ENCODE data around the gene LLGL2. TPM values are rescaled to one million over a fixed set of nuclear protein-coding genes. Genes with fewer than 3 reads are reported as not detected.
"Not testable (repeated sequence)": the region's sequence is repeated elsewhere in the genome, so short reads cannot be mapped to it uniquely, and the experiment has no call there.

LLGL2 gene
- total RNA-seq, 2 donors from 2014 or later = 4.1 to 8.5 TPM

DNA sequence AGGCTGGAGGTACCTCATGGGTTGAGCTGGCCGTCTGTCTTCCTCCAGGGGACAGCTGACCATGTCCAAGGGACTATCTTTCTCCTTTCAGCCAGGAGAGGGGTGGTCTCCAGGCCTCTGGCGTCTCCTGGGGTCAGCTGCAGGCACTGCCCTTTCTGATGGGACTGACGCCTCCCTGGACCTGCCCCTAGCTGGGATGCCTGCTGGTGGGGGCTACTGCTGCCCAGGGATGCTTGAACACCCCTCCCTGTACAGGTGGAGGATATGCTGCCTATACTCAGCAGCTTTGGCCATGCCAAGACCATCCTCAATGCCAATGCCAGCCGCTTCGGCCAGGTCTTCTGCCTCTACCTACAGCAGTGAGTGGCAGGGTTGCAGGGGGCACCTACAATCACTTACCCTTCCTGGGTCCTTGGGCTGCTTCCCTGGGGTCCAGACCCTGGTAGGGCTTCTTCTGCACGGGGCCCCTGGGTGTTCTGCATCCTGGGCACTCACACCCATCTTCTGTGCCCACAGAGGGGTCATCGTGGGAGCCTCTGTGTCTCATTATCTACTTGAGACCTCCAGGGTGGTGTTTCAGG is 66.3 kb downstream of the LLGL2 start:
- H3K27ac ChIP-seq = no peak overlapping the region
- H3K4me3 ChIP-seq = no peak overlapping the region
- DNase-seq (ENCODE audit: low spot score) = no peak
- TF ChIP-seq, protein P1, sequence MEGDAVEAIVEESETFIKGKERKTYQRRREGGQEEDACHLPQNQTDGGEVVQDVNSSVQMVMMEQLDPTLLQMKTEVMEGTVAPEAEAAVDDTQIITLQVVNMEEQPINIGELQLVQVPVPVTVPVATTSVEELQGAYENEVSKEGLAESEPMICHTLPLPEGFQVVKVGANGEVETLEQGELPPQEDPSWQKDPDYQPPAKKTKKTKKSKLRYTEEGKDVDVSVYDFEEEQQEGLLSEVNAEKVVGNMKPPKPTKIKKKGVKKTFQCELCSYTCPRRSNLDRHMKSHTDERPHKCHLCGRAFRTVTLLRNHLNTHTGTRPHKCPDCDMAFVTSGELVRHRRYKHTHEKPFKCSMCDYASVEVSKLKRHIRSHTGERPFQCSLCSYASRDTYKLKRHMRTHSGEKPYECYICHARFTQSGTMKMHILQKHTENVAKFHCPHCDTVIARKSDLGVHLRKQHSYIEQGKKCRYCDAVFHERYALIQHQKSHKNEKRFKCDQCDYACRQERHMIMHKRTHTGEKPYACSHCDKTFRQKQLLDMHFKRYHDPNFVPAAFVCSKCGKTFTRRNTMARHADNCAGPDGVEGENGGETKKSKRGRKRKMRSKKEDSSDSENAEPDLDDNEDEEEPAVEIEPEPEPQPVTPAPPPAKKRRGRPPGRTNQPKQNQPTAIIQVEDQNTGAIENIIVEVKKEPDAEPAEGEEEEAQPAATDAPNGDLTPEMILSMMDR (IDR thresholded peaks at IDR 0.05) = no peak
- H3K36me3 ChIP-seq = no peaks in the 10 kb centered on the region
- no peaks in the 10 kb centered on the region for H3K9me3 ChIP-seq
- H3K27me3 ChIP-seq = no peaks in the 10 kb centered on the region
- peaks cover 0 to 24% of the 10 kb centered on the region in 2 donors for H3K4me1 ChIP-seq

DNA sequence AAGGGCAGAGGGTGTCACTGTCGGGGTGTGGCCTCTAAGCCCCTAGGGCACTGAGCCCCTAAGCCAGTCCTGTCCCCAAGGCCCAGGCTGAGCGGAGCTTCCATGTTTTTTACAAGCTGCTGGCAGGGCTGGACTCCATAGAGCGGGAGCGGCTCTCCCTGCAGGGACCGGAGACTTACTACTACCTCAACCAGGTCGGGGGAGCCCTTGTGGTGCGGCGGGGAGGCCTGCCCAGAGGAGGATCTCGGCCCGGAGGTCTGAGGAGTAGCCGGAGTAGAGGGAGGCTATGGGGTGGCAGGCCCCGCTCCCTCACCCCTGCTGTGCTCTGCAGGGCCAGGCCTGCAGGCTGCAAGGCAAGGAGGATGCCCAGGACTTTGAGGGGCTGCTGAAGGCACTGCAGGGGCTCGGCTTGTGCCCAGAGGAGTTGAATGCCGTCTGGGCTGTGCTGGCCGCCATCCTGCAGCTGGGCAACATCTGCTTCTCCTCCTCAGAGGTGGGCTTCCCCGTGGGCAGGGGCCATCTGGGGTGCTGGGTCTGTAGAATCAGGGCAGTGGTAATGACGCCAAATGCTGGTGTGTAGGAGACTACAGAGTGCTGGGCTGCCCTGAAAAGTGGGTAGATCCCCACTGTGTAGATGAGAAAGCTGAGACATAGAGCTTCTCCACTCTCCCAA is 67.0 kb downstream of the LLGL2 start:
- TF ChIP-seq, protein P1 (IDR thresholded peaks at IDR 0.05) = no peak
- no peak for DNase-seq (ENCODE audit: low spot score)
- peaks cover 0 to 18% of the 10 kb centered on the region in 2 donors for H3K4me1 ChIP-seq
- no peaks in the 10 kb centered on the region for H3K9me3 ChIP-seq
- no peaks in the 10 kb centered on the region for H3K27me3 ChIP-seq
- H3K27ac ChIP-seq = no peak overlapping the region
- no peaks in the 10 kb centered on the region for H3K36me3 ChIP-seq
- no peak overlapping the region for H3K4me3 ChIP-seq

DNA sequence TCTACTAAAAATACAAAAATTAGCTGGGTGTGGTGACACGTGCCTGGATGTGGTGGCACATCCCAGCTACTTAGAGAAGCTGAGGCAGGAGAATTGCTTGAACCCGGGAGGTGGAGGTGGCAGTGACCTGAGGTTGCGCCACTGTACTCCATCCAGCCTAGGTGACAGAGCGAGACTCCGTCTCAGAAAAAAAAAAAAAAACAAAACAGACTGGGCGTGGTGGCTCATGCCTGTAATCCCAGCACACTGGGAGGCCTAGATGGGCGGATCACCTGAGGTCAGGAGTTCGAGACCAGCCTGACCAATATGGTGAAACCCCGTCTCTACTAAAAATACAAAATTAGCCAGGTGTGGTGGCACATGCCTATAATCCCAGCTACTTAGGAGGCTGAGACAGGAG is 67.9 kb downstream of the LLGL2 start:
- H3K9me3 ChIP-seq; H3K36me3 ChIP-seq; DNase-seq (ENCODE audit: low spot score); H3K27ac ChIP-seq; H3K4me3 ChIP-seq; H3K27me3 ChIP-seq: not testable (repeated sequence)
- peaks cover 0 to 14% of the 10 kb centered on the region in 2 donors for H3K4me1 ChIP-seq

DNA sequence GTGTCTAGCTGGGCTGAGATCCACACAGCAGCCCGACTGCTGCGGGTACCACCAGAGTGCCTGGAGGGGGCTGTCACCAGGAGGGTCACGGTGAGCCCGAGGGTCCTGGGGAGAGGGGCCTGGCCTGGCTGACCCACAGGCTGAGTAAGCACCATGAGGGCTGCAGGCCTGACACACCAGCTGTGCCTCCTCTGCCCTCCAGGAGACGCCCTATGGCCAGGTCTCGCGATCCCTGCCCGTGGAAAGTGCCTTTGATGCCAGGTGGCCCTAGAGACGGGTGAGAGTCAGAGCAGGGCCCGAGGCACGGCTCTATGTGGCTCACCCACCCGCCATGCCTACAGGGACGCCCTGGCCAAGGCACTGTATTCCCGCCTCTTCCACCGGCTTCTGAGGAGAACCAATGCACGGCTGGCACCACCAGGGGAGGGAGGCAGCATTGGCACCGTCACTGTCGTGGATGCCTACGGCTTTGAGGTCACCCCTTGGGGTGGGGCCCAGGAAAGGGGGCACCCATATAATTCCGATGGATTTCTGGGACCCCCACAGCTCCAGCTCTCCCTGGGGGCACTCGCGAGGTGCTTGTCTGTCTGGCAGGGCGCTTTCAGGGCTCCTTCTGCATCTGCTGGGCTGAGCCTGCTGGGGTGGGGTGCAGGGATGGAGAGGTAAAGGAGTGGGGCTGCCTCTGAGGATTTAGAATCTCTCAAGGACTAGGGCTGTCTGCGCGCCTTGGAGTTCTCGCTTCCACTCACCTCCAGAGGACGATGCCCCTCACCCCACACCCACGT is 69.2 kb downstream of the LLGL2 start:
- Histone ChIP-seq H3K9me3 (no peaks in the 10 kb centered on the region), H3K4me1 (peaks cover 0 to 9% of the 10 kb centered on the region in 2 donors), H3K27me3 (no peaks in the 10 kb centered on the region), H3K27ac (no peak overlapping the region), H3K36me3 (no peaks in the 10 kb centered on the region), H3K4me3 (no peak overlapping the region)
- no peak for DNase-seq (ENCODE audit: low spot score)
- TF ChIP-seq, protein P1 (IDR thresholded peaks at IDR 0.05) = no peak

DNA sequence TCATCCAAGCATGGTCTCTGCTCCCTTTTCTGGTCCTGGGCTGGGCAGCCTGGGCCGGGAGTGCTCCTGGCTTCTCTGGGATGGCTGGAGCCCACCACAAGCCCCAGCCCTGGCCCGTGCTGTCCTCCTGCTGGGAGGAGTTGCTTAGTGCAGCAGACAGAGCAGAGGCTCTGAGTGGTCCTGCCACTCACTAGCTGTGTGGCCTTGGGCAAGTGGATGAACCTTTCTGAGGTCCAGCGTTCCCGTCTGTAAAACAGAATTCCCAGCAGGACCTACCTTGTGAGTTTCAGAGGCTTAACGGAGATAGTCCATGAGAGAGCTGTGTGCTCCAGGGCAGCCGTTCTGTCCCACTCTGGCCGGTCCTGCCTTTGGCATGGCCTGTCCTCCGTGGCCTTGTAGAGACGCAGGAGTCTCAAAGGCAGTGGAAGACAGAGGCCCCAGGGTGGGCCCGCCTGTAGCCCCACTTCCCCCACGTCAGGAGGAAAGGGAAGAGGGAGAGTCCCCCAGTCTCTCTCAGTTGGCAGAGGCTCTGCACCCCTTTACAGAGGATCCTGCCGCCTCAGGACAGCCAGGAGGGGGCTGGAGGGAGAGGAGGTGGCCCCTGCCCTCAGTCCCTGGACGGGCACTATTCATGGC is 69.9 kb downstream of the LLGL2 start:
- H3K4me1 ChIP-seq = peaks cover 0 to 2% of the 10 kb centered on the region in 2 donors
- TF ChIP-seq, protein P1 (IDR thresholded peaks at IDR 0.05) = no peak

DNA sequence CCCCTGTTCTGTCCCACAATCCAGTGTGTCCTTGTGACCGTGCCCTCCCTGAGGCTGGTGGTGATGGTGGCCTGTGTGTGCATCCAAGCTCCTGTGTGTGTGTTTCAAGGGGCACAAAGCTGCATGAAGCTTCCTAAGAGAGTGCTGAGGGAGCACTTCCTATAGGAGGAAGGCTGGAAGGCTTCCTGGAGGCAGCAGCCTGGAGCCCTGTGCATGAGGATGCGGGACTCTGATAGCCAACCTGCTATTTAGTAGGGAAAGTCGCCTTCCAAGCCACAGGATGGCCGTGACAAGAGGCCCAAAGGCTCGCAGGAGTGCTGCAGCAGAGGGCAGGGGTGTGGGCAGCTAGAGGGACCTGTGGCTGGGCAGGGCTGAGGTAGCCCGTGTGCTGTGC is 70.4 kb downstream of the LLGL2 start:
- H3K4me3 ChIP-seq = no peak overlapping the region
- H3K36me3 ChIP-seq = no peaks in the 10 kb centered on the region
- no peaks in the 10 kb centered on the region for H3K4me1 ChIP-seq
- DNase-seq (ENCODE audit: low spot score) = no peak
- TF ChIP-seq, protein P1 (IDR thresholded peaks at IDR 0.05) = no peak
- no peaks in the 10 kb centered on the region for H3K27me3 ChIP-seq
- no peak overlapping the region for H3K27ac ChIP-seq
- no peaks in the 10 kb centered on the region for H3K9me3 ChIP-seq

More for the DNA sequence above, 69.9 kb downstream of the LLGL2 start:
- no peak overlapping the region for H3K27ac ChIP-seq
- no peaks in the 10 kb centered on the region for H3K36me3 ChIP-seq
- no peak for DNase-seq (ENCODE audit: low spot score)
- no peak overlapping the region for H3K4me3 ChIP-seq
- no peaks in the 10 kb centered on the region for H3K9me3 ChIP-seq
- H3K27me3 ChIP-seq = no peaks in the 10 kb centered on the region

Data from right atrium auricular region (tissue), 2 donors.